HG03039 (cell line): ENCODE data around the gene WDR20.
A peak's percentile ranks its signal among the peaks of the same experiment; 100 is the strongest.
"Not testable (repeated sequence)": the region's sequence is repeated elsewhere in the genome, so short reads cannot be mapped to it uniquely, and the experiment has no call there.

Experiments
- ATAC-seq: cut with Tn5 transposase; IDR thresholded peaks from one replicate; pipeline ENCODE4 v1.9.1; 2021; ENCODE audit warnings: mild to moderate bottlenecking, moderate library complexity; ENCODE audit not compliant: unreplicated experiment

The WDR20 gene

GRCh38 chr14:102131741-102132140 is 8.0 kb upstream of the WDR20 start:
- no peak for ATAC-seq

DNA sequence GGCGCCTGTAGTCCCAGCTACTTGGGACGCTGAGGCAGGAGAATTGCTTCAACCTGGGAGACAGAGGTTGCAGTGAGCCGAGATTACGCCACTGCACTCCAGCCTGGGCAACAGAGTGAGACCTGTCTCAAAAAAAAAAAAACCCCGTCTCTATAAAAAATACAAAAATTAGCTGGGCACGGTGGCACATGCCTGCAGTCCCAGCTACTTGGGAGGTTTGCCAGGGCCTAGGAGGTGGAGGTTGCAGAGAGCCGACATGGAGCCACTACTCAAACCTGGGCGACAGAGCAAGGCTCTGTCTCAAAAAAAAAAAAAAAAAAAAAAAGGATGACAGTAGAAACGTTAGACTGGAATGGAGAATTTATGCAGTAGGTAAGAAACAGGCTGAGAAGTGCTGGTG is 5.7 kb upstream of the WDR20 start:
- not testable (repeated sequence) for ATAC-seq

GRCh38 chr14:102134719-102135118 is 5.0 kb upstream of the WDR20 start:
- ATAC-seq, result not testable (repeated sequence)

GRCh38 chr14:102135456-102135855 is 4.2 kb upstream of the WDR20 start:
- ATAC-seq, result not testable (repeated sequence)

GRCh38 chr14:102138535-102138934 is 1.2 kb upstream of the WDR20 start:
- ATAC-seq, result no peak

- no peak for ATAC-seq
Observed at GRCh38 chr14:102138961-102139285, 774 bp upstream of the WDR20 start.

- ATAC-seq, result peak; percentile 13
Observed at GRCh38 chr14:102140027-102140749, 491 bp downstream of the WDR20 start.

- no peak for ATAC-seq
Observed at GRCh38 chr14:102140750-102141145, 1.1 kb downstream of the WDR20 start.

DNA sequence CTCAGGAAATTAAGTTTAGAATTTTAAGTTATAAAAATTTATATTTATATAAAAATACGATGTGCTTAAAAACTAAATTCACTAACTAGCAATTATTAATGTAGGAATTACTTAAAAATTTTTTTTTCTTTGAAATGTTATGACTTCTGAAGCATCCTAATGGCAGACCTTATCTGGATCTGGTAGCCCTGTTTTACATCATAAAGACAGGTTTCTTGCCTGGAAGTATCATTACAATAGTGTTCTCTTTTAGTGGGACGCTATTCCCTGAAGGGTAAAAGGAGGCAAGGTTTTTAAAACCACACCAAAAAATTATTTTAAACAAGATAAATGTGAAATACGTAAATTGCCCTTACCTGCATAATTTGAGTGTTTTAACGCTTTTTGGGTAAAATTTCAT is 2.1 kb downstream of the WDR20 start:
- no peak for ATAC-seq

- ATAC-seq, result no peak
Observed at GRCh38 chr14:102144914-102145313, 5.2 kb downstream of the WDR20 start.

DNA sequence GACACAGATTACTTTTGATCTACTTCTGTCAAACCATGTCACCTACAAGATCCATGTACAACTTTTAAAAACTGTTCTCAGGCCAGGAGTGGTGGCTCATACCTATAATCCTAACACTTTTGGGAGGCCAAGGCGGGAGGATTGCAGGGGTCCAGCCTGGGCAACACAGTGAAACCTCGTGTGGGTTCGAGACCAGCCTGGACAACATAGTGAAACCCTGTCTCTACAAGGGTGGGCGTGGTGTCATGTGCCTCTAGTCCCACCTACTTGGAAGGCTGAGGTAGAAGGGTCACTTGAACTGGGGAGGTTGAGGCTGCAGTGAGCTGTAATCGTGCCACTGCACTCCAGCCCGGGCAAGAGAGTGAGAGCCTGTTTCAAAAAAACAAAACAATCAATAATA is 5.7 kb downstream of the WDR20 start:
- no peak for ATAC-seq

DNA sequence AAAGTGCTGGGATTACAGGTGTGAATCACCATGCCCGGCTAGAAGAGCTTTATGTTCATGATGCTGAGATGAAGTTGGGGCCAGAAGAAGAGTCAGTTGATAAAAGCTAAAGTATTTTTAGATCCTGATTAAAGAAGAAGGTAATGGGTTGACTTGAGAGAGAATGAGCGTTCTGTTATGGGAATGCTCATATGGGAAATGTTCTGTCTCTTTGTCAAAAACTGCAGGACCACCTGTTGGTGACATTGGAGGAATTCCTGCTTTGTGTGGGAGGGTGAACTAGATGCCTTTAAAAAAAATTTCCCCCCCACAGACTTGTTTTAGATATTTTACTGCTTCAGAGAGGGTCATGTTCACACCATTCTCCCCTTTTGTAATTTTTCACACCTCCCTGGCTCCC is 6.7 kb downstream of the WDR20 start:
- ATAC-seq, result no peak

DNA sequence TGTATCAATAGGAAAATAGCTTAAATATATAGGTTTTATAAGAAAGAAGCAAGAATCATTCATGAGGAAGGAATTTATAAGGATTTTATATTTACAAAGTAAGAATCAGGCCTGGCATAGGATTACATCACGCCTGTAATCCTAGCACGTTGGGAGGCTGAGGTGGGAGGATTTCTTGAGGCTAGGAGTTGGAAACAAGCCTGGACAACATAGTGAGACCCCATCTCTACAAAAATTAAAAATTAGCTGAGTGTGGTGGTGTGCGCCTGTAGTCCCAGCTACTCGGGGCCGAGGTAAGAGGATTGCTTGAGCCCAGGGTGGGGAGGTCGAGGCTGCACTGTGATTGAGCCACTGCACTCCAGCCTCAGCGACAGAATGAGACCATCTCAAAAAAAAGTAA is 10.4 kb downstream of the WDR20 start:
- no peak for ATAC-seq

DNA sequence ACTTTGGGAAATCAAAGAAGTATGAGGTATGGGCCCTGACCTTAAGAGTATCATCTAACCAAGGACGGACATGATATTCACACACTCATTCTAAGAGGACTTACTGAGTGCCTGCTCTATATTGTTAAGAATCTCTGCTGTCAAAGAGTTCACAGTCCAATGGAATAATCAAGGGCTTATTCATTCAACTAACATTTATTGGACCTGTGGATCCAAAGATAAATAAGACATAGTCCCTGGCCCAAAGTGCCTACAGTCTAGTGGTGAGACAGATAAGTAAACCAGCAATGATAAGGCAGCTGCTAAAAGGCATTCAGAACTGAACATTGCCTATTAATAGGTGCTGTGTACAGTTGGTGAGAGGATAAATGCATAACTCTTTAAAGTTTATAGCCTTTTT is 11.0 kb downstream of the WDR20 start:
- ATAC-seq, result no peak

DNA sequence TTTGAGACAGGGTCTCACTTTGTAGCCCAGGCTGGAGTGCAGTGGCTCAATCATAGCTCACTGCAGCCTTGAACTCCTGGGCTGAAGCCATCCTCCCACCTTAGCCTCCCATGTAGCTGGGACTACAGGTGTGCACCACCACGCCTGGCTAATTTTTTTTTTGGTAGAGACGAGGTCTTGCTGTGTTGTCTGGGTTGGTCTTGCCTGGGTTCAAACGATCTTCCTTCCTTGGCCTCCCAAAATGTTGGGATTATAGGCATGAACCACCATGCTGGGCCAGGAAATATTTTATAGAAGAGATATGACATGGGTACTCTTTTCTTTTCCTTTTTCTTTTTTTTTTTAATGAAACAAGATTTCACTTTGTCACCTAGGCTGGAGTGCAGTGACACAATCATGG is 11.7 kb downstream of the WDR20 start:
- not testable (repeated sequence) for ATAC-seq

- ATAC-seq, result no peak
Observed at GRCh38 chr14:102154121-102154520, 14.4 kb downstream of the WDR20 start.

GRCh38 chr14:102154821-102155549 is 15.3 kb downstream of the WDR20 start:
- no peak for ATAC-seq

DNA sequence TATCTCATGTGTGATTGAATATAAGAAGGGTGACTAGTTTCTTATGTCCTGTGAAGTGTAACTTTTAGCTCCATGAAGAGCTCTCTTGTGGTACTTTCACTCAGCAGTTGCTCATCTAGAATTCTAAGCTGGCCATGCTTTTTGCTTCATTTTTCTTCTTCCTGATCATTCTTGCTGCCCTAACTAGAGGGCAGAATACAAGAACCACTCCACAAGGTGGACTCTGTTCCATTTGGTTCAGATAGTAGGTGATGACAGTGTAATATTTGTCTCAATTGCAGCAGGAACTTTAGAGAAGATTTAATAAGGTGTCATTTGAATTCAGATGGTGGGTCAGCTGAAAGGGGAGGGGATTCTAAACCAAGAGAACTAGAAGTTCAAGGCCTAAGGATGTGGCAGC is 17.6 kb downstream of the WDR20 start:
- ATAC-seq, result no peak

DNA sequence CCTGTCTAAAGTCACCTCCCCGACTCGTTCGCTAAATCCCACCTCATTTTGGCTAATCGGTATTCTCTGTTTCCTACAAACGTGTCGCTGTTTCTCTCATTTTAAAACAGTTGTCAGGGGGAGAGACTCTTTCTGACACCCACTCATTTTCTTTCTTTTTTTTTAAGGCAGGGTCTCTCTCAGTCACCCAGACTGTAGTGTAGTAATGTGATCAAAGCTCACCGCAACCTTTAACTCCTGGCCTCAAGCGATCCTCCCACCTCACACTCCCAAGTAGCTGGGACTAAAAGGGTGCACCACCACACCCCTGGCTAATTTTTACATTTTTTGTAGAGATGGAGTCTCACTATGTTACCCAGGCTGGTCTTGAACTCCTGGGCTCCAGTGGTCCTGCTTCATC is 19.1 kb downstream of the WDR20 start:
- ATAC-seq, result no peak

DNA sequence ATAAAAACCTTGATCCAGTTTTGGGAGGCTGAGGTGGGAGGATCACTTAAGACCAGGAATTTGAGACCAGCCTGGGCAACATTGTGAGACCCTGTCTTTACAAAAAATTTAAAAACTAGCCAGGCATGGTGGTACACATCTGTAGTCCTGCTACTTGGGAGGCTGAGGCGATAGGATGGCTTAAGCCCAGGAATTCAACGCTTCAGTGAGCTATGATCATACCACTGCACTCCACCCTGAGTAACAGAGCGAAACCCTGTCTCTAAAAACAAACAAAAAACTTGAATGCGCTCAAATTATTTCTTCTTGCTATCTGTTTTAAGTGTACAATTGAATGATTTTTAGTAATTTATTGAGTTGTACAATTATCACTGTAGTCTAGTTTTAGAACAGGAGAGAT is 20.1 kb downstream of the WDR20 start:
- ATAC-seq, result no peak

- ATAC-seq, result no peak
Observed at GRCh38 chr14:102162487-102162886, 22.8 kb downstream of the WDR20 start.

GRCh38 chr14:102164241-102164641 is 24.5 kb downstream of the WDR20 start:
- ATAC-seq, result no peak

DNA sequence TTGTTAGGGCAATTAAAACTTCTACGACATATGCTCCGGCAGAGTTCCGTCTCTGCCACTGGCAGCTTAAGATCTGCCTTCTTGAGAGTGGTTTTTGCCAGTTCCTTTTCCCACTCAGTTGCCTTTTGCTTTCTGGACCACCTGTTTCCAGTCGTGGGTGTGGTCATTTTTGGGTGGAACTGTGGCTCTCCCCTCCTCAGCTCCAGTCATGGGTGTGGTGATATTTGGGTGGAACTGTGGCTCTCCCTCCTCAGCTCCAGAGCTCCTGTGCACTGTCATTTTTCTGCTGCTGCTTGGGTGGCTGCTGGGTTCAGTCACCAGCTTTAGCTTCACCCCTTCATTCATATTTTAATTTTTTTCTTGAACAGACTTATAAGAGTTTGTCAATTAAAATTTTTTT is 25.3 kb downstream of the WDR20 start:
- ATAC-seq, result no peak
